Endothelial cell of umbilical vein (primary cell): ENCODE data around the gene YBX1. TPM values are rescaled to one million over a fixed set of nuclear protein-coding genes. Genes with fewer than 3 reads are reported as not detected.

Experiments used
- BruUV-seq: library from RNA; stranded (reverse); fragments of 400-500 nt; replicated peaks from 2 replicates; lab custom pipeline; 2021; lab: Mats Ljungman, UMichigan
- CTCF ChIA-PET: fragments of 300-600, 350-600 bp; sonication (Branson Sonifier 250); formaldehyde crosslinking; loops from one replicate; lab custom pipeline; 2021; ENCODE audit warnings: antibody characterized with exemption, inconsistent platforms; lab: Charles Lee
- POLR2A ChIA-PET: fragments of 300-600, 350-600 bp; sonication (Branson Sonifier 250); formaldehyde crosslinking; loops from one replicate; lab custom pipeline; 2021; ENCODE audit warnings: antibody characterized with exemption, inconsistent platforms; lab: Charles Lee
- DNase-seq: peaks from one replicate; pipeline ENCODE4 v3.0.0-alpha.2; 2011; ENCODE audit warnings: low read depth, low spot score
- FAIRE-seq: peaks from 2 replicates; lab custom pipeline; 2011; peaks lifted over from hg19 to GRCh38; lab: Jason Lieb, UNC
- H2AFZ ChIP-seq: 2 replicates; pipeline ENCODE4 v1.6.0; 2012; ENCODE audit warnings: low read depth, low read length, control low read depth, inconsistent platforms
- H3K27ac ChIP-seq: 2 replicates; pipeline ENCODE4 v1.5.1; 2011; ENCODE audit warnings: low read depth, mild to moderate bottlenecking, control low read depth, low read length, moderate library complexity; ENCODE audit not compliant: insufficient read depth
- H3K27me3 ChIP-seq, 2 experiments: 2 replicates each; pipeline versions ENCODE4 v1.6.0 to v1.6.1; 2011; ENCODE audit warnings: low read length in 2 of 2, mixed read lengths in 1 of 2; ENCODE audit not compliant: control insufficient read depth in 2 of 2, insufficient read depth in 2 of 2
- H3K36me3 ChIP-seq, 2 experiments: 2 replicates in 1 of 2; 3 replicates in 1 of 2; pipeline ENCODE4 v1.5.1; 2011; ENCODE audit warnings: low read length in 2 of 2, mild to moderate bottlenecking in 1 of 2, moderate library complexity in 1 of 2; ENCODE audit not compliant: control insufficient read depth in 2 of 2, insufficient read depth in 2 of 2; ENCODE audit errors: extremely low read depth in 1 of 2
- H3K4me1 ChIP-seq: 3 replicates; pipeline ENCODE4 v1.5.1; 2011; ENCODE audit warnings: mild to moderate bottlenecking, low read length; ENCODE audit not compliant: control insufficient read depth, insufficient read depth; ENCODE audit errors: extremely low read depth
- H3K4me2 ChIP-seq: 2 replicates; pipeline ENCODE4 v1.6.1; 2011; ENCODE audit warnings: low read length, control low read depth, mixed read lengths; ENCODE audit not compliant: insufficient read depth
- H3K4me3 ChIP-seq, 3 experiments: fragments of 200-600 bp in 1 of 3; sonication (generic), shearing (Covaris generic) in 1 of 3; replicated peaks in 1 of 3; 2 replicates each; pipeline ENCODE4 v1.5.1; 2011 to 2016; ENCODE audit warnings: control low read depth in 3 of 3, low read length in 3 of 3, mild to moderate bottlenecking in 2 of 3, inconsistent platforms in 1 of 3, low read depth in 1 of 3, moderate library complexity in 1 of 3; ENCODE audit not compliant: insufficient read depth in 1 of 3
- H3K79me2 ChIP-seq: 2 replicates; pipeline ENCODE4 v1.6.0; 2012; ENCODE audit warnings: low read length, inconsistent platforms; ENCODE audit not compliant: control insufficient read depth, insufficient read depth
- H3K9ac ChIP-seq: replicated peaks from 2 replicates; pipeline ENCODE3; 2011; ENCODE audit warnings: low read length, control low read depth; ENCODE audit not compliant: insufficient read depth; ENCODE audit errors: extremely low read depth
- H3K9me1 ChIP-seq: replicated peaks from 3 replicates; pipeline ENCODE4 v1.6.0; 2011; ENCODE audit warnings: mild to moderate bottlenecking, low read length; ENCODE audit not compliant: control insufficient read depth, insufficient read depth; ENCODE audit errors: extremely low read depth
- H3K9me3 ChIP-seq: replicated peaks from 2 replicates; pipeline ENCODE4 v1.5.1; 2012; ENCODE audit warnings: low read length, inconsistent platforms; ENCODE audit not compliant: control insufficient read depth, insufficient read depth
- H4K20me1 ChIP-seq: replicated peaks from 2 replicates; pipeline ENCODE3; 2011; ENCODE audit warnings: mild to moderate bottlenecking, low read length; ENCODE audit not compliant: control insufficient read depth, insufficient read depth; ENCODE audit errors: extremely low read depth
- CTCF ChIP-seq, 2 donors: IDR thresholded peaks; 1 replicate in 1 of 2; 2 replicates in 1 of 2; pipeline ENCODE4 v1.5.1; 2011; ENCODE audit warnings: low read length in 2 of 2, mild to moderate bottlenecking in 2 of 2, moderate library complexity in 2 of 2, control low read depth in 1 of 2, inconsistent platforms in 1 of 2, low read depth in 1 of 2; ENCODE audit not compliant: insufficient read depth in 1 of 2; ENCODE audit errors: extremely low read depth in 1 of 2
- EZH2 ChIP-seq: IDR thresholded peaks from 2 replicates; pipeline ENCODE4 v1.6.1; 2012; ENCODE audit warnings: borderline replicate concordance, low read depth, mild to moderate bottlenecking, moderate library complexity, low read length, inconsistent platforms; ENCODE audit not compliant: severe bottlenecking
- FOS ChIP-seq: IDR thresholded peaks from 2 replicates; pipeline ENCODE4 v1.6.1; 2011; ENCODE audit warnings: mild to moderate bottlenecking, low read length, moderate library complexity, borderline replicate concordance; ENCODE audit not compliant: insufficient read depth
- GATA2 ChIP-seq: IDR thresholded peaks from 2 replicates; pipeline ENCODE4 v1.7.0; 2011; ENCODE audit warnings: low read depth, mild to moderate bottlenecking, moderate library complexity, mixed read lengths, low read length; ENCODE audit not compliant: insufficient read length, insufficient read depth
- JUN ChIP-seq: IDR thresholded peaks from 2 replicates; pipeline ENCODE4 v1.6.1; 2011; ENCODE audit warnings: borderline replicate concordance, low read depth; ENCODE audit not compliant: insufficient read length, insufficient read depth
- MAX ChIP-seq: IDR thresholded peaks from 2 replicates; pipeline ENCODE4 v1.6.1; 2011; ENCODE audit not compliant: insufficient read depth, insufficient read length
- MYC ChIP-seq: IDR thresholded peaks from one replicate; pipeline ENCODE4 v1.6.1; 2011; ENCODE audit warnings: mild to moderate bottlenecking, low read depth, low read length
- POLR2A ChIP-seq: IDR thresholded peaks from 2 replicates; pipeline ENCODE4 v1.6.1; 2012; ENCODE audit warnings: low read depth, mild to moderate bottlenecking, control low read depth, low read length
- POLR2AphosphoS5 ChIP-seq: IDR thresholded peaks from 2 replicates; pipeline ENCODE4 v1.6.1; 2012; ENCODE audit warnings: low read depth, mild to moderate bottlenecking, control low read depth, low read length, moderate library complexity; ENCODE audit not compliant: insufficient read depth
- dilution Hi-C: fragments of 300-500 bp; cut with MboI; formaldehyde crosslinking; loops from one replicate; pipeline ENCODE4 v1.15.0; 2019; ENCODE audit warnings: low sequenced_read_pairs; ENCODE audit not compliant: extremely low pct_ligation_motif_present
- intact Hi-C: fragments of 100-400 bp; cut with micrococcal nuclease; formaldehyde crosslinking; loops from one replicate; pipeline ENCODE4 v1.10.0; 2022
- polyA plus RNA-seq, 4 experiments: library from polyadenylated mRNA; depleted of rRNA in 3 of 4; stranded (reverse) in 3 of 4; unstranded in 1 of 4; fragments of >200 nt; gene quantifications; 2 replicates each; pipeline versions ENCODE4 v1.2.1 to v1.2.3, GENCODE V29; 2011 to 2012; ENCODE audit warnings: missing spikeins in 1 of 4
- total RNA-seq: library from RNA; stranded (reverse); gene quantifications from 2 replicates; pipeline ENCODE4 v1.2.3, GENCODE V29; 2021

YBX1 gene
- total and polyA plus RNA-seq, 2 donors (not counting 3 experiments of a cell fraction or from before 2014, with no cell fraction given) = 430 to 783 TPM

- no peaks in the 10 kb centered on the region for H3K36me3 ChIP-seq
- H3K4me3 ChIP-seq = peak overlapping the region in 1 of 3 experiments; percentile 18
- CTCF ChIA-PET = interaction anchor here (1.0 to 1.5 kb wide), 3 partner anchors 18 to 112 kb away, joined by 3 to 4 read pairs (median 3); partner anchors contain the start of genes C1orf50 and P3H1
- intact Hi-C loops = loop anchor here (10.0 kb wide), 1 partner anchor 352 kb away; the partner anchor contains the start of gene FOXJ3
- DNase-seq = no peak
- H3K9me1 ChIP-seq = no peaks in the 10 kb centered on the region
- peak overlapping the region; percentile 85 for H3K4me2 ChIP-seq
- no peak overlapping the region for H2AFZ ChIP-seq
- no peaks in the 10 kb centered on the region for H3K9me3 ChIP-seq
- H3K4me1 ChIP-seq = peaks cover 32% of the 10 kb centered on the region
- POLR2A ChIA-PET = no interaction called here
- no TSS peak for BruUV-seq
- no peak for FAIRE-seq
- H4K20me1 ChIP-seq = peaks cover 40% of the 10 kb centered on the region
- peaks cover 93% of the 10 kb centered on the region for H3K79me2 ChIP-seq
- H3K9ac ChIP-seq = no peak overlapping the region
- H3K27me3 ChIP-seq = no peaks in the 10 kb centered on the region
- dilution Hi-C loops = no loop called here
- no peak for TF ChIP-seq MYC
- TF ChIP-seq GATA2 = no peak
- no peak overlapping the region for H3K27ac ChIP-seq
Observed at GRCh38 chr1:42686418-42686817, 4.2 kb downstream of the YBX1 start.

- no peak overlapping the region for H3K4me3 ChIP-seq
- H3K27me3 ChIP-seq = no peaks in the 10 kb centered on the region
- H3K27ac ChIP-seq = no peak overlapping the region
- POLR2A ChIA-PET = no interaction called here
- no peak for FAIRE-seq
- TF ChIP-seq FOS (no peak), MAX (no peak), MYC (no peak), GATA2 (no peak), JUN (no peak), POLR2AphosphoS5 (no peak), POLR2A (no peak), CTCF (IDR thresholded peaks at IDR 0.05; ENCODE audit: extremely low read depth in 1 of 2, insufficient read depth in 1 of 2, low read depth in 1 of 2, low read length in 2 of 2) (no peak), EZH2 (no peak)
- no TSS peak for BruUV-seq
- intact Hi-C loops = loop anchor here (10.0 kb wide), 1 partner anchor 355 kb away; the partner anchor contains the start of gene FOXJ3
- peaks cover under 1 to 3% of the 10 kb centered on the region in 2 experiments for H3K36me3 ChIP-seq
- no peak overlapping the region for H3K9ac ChIP-seq
- no peaks in the 10 kb centered on the region for H3K9me1 ChIP-seq
- peaks cover 49% of the 10 kb centered on the region for H4K20me1 ChIP-seq
- no peak overlapping the region for H2AFZ ChIP-seq
- H3K4me2 ChIP-seq = no peak overlapping the region
- H3K9me3 ChIP-seq = no peaks in the 10 kb centered on the region
- peaks cover 18% of the 10 kb centered on the region for H3K4me1 ChIP-seq
- no peak for DNase-seq
- dilution Hi-C loops = no loop called here
- CTCF ChIA-PET = interaction anchor here (0.9 to 2.4 kb wide), 6 partner anchors 12 to 516 kb away, joined by 3 to 17 read pairs (median 4); partner anchors contain the start of gene PPCS
- peaks cover 100% of the 10 kb centered on the region for H3K79me2 ChIP-seq
Observed at GRCh38 chr1:42689912-42690311, 7.7 kb downstream of the YBX1 start.
